Hepatocyte (in vitro differentiated cells): ENCODE measurements around the gene ITM2B.

ENCODE experiments used
- EZH2 ChIP-seq: fragments of 200-600 bp; sonication (generic); IDR thresholded peaks from 2 replicates; pipeline ENCODE4 v1.6.1; 2016; ENCODE audit warnings: antibody characterized with exemption, mild to moderate bottlenecking, borderline replicate concordance
- EZH2phosphoT487 ChIP-seq: fragments of 200-600 bp; sonication (generic); IDR thresholded peaks from one replicate; pipeline ENCODE4 v1.6.1; 2018; ENCODE audit warnings: antibody characterized with exemption, mild to moderate bottlenecking, low read depth, moderate library complexity; ENCODE audit not compliant: unreplicated experiment, severe bottlenecking
- TF ChIP-seq, protein P1 (sequence below): fragments of 200-600 bp; sonication (generic); IDR thresholded peaks from 2 replicates; pipeline ENCODE4 v1.5.1; 2016; ENCODE audit warnings: antibody characterized with exemption, mild to moderate bottlenecking; ENCODE audit not compliant: poor library complexity

DNA sequence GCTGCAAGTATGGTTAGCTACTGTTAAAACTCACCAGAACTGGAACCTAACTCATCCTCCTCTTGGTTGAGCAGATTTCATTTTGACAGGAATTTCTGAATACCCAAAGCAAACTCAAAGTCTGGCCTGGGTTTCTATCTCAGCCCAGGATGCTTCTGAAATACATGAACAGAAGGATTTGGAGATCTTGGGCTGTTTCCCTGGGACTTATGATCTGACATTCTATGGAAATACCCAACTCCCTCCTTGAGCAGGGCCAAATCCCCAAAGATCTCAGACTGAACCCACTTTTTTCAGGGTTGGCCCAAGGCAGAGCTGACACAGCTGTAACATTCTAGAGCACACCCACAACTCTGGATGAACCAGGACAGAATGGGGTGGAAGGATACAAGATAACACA lies 1.1 kb upstream of the ITM2B start:
- TF ChIP-seq, protein P1, sequence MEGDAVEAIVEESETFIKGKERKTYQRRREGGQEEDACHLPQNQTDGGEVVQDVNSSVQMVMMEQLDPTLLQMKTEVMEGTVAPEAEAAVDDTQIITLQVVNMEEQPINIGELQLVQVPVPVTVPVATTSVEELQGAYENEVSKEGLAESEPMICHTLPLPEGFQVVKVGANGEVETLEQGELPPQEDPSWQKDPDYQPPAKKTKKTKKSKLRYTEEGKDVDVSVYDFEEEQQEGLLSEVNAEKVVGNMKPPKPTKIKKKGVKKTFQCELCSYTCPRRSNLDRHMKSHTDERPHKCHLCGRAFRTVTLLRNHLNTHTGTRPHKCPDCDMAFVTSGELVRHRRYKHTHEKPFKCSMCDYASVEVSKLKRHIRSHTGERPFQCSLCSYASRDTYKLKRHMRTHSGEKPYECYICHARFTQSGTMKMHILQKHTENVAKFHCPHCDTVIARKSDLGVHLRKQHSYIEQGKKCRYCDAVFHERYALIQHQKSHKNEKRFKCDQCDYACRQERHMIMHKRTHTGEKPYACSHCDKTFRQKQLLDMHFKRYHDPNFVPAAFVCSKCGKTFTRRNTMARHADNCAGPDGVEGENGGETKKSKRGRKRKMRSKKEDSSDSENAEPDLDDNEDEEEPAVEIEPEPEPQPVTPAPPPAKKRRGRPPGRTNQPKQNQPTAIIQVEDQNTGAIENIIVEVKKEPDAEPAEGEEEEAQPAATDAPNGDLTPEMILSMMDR: no peak
- TF ChIP-seq EZH2phosphoT487 (no peak), EZH2 (no peak)
